ENCODE measurements around the gene PTPRD. TPM values are rescaled to one million over a fixed set of nuclear protein-coding genes. Genes with fewer than 3 reads are reported as not detected.

PTPRD gene
- total RNA-seq, 1 experiment from 2014 or later, result not detected

- Histone ChIP-seq H3K27ac (ENCODE audit: low read length) (no peak overlapping the region), H3K4me3 (ENCODE audit: low read depth in 2 of 2, low read length in 2 of 2) (no peak overlapping the region), H3K9me3 (ENCODE audit: control insufficient read depth, insufficient read depth, low read depth, low read length) (no peaks in the 10 kb centered on the region), H3K4me1 (ENCODE audit: control insufficient read depth, insufficient read depth, low read length) (no peaks in the 10 kb centered on the region), H3K36me3 (ENCODE audit: control insufficient read depth, insufficient read depth, low read length) (no peaks in the 10 kb centered on the region), H3K27me3 (ENCODE audit: control insufficient read depth, insufficient read depth, low read length) (no peaks in the 10 kb centered on the region)
- intact Hi-C loops (cut with micrococcal nuclease; ENCODE audit: unreplicated experiment) (no loop called here), in situ Hi-C loops (cut with HindIII; ENCODE audit: low pct_unique_long_range_greater_than_20kb, low sequenced_read_pairs) (no loop called here)
- CTCF ChIA-PET, result no interaction called here
- POLR2A ChIA-PET, result no interaction called here
- TF ChIP-seq REST (IDR thresholded peaks at IDR 0.05; ENCODE audit: insufficient read depth in 1 of 2, low read depth in 2 of 2, low read length in 1 of 2) (no peak), TCF7L2 (IDR thresholded peaks at IDR 0.05; ENCODE audit: low read depth, low read length) (no peak), CTCF (IDR thresholded peaks at IDR 0.05) (no peak), SIN3A (IDR thresholded peaks at IDR 0.05; ENCODE audit: borderline replicate concordance, insufficient read depth, low read depth, low read length) (no peak), POLR2AphosphoS5 (IDR thresholded peaks at IDR 0.05; ENCODE audit: low read depth, low read length) (no peak)
- ATAC-seq (no peak), DNase-seq (ENCODE audit: low read depth, low spot score) (no peak)
- BruUV-seq (replicated peaks), result no TSS peak
These were observed 1494.9 kb downstream of the PTPRD start for GRCh38 chr9:9117866-9118265.

- ATAC-seq, result no peak
- no TSS peak for BruUV-seq (replicated peaks)
- Histone ChIP-seq H3K4me3 (ENCODE audit: low read depth in 2 of 2, low read length in 2 of 2) (no peak overlapping the region), H3K27me3 (ENCODE audit: control insufficient read depth, insufficient read depth, low read length) (no peaks in the 10 kb centered on the region), H3K36me3 (ENCODE audit: control insufficient read depth, insufficient read depth, low read length) (no peaks in the 10 kb centered on the region), H3K9me3 (ENCODE audit: control insufficient read depth, insufficient read depth, low read depth, low read length) (no peaks in the 10 kb centered on the region), H3K4me1 (ENCODE audit: control insufficient read depth, insufficient read depth, low read length) (no peaks in the 10 kb centered on the region), H3K27ac (ENCODE audit: low read length) (no peak overlapping the region)
- intact Hi-C loops (cut with micrococcal nuclease; ENCODE audit: unreplicated experiment) (no loop called here), in situ Hi-C loops (cut with HindIII; ENCODE audit: low pct_unique_long_range_greater_than_20kb, low sequenced_read_pairs) (no loop called here)
- no peak for DNase-seq (ENCODE audit: low read depth, low spot score)
- TF ChIP-seq CTCF (IDR thresholded peaks at IDR 0.05) (no peak), SIN3A (IDR thresholded peaks at IDR 0.05; ENCODE audit: borderline replicate concordance, insufficient read depth, low read depth, low read length) (no peak), POLR2AphosphoS5 (IDR thresholded peaks at IDR 0.05; ENCODE audit: low read depth, low read length) (no peak), REST (IDR thresholded peaks at IDR 0.05; ENCODE audit: insufficient read depth in 1 of 2, low read depth in 2 of 2, low read length in 1 of 2) (no peak), TCF7L2 (IDR thresholded peaks at IDR 0.05; ENCODE audit: low read depth, low read length) (no peak)
- ChIA-PET POLR2A (no interaction called here), CTCF (no interaction called here)
These were observed 1500.6 kb downstream of the PTPRD start for GRCh38 chr9:9112001-9112720.
